ENCODE results near the gene MYBPC3. TPM values are rescaled to one million over a fixed set of nuclear protein-coding genes. Genes with fewer than 3 reads are reported as not detected.

MYBPC3 gene
- total RNA-seq, 1 donor from 2014 or later: not detected

- Histone ChIP-seq H3K27me3 (ENCODE audit: control insufficient read depth, insufficient read depth, low read length) (no peaks in the 10 kb centered on the region), H3K36me3 (ENCODE audit: control insufficient read depth, insufficient read depth, low read length) (no peaks in the 10 kb centered on the region), H3K4me3 (ENCODE audit: low read depth, low read length) (no peak overlapping the region)
- DNase-seq (ENCODE audit: low read depth): no peak
- no peak for TF ChIP-seq CTCF (IDR thresholded peaks at IDR 0.05; ENCODE audit: insufficient read depth, low read length, poor library complexity, severe bottlenecking)
Observed at GRCh38 chr11:47376107-47376524, 23.6 kb upstream of the MYBPC3 start.

- Histone ChIP-seq H3K27me3 (ENCODE audit: control insufficient read depth, insufficient read depth, low read length) (no peaks in the 10 kb centered on the region), H3K36me3 (ENCODE audit: control insufficient read depth, insufficient read depth, low read length) (no peaks in the 10 kb centered on the region), H3K4me3 (ENCODE audit: low read depth, low read length) (no peak overlapping the region)
- no peak for TF ChIP-seq CTCF (IDR thresholded peaks at IDR 0.05; ENCODE audit: insufficient read depth, low read length, poor library complexity, severe bottlenecking)
- no peak for DNase-seq (ENCODE audit: low read depth)
Observed at GRCh38 chr11:47375546-47376085, 23.1 kb upstream of the MYBPC3 start.

GRCh38 chr11:47375020-47375419 lies 22.5 kb upstream of the MYBPC3 start:
- H3K27me3 ChIP-seq (ENCODE audit: control insufficient read depth, insufficient read depth, low read length): no peaks in the 10 kb centered on the region
- no peak for DNase-seq (ENCODE audit: low read depth)
- no peaks in the 10 kb centered on the region for H3K36me3 ChIP-seq (ENCODE audit: control insufficient read depth, insufficient read depth, low read length)
- no peak overlapping the region for H3K4me3 ChIP-seq (ENCODE audit: low read depth, low read length)
- no peak for TF ChIP-seq CTCF (IDR thresholded peaks at IDR 0.05; ENCODE audit: insufficient read depth, low read length, poor library complexity, severe bottlenecking)

GRCh38 chr11:47374720-47375019 lies 22.2 kb upstream of the MYBPC3 start:
- no peak for DNase-seq (ENCODE audit: low read depth)
- Histone ChIP-seq H3K36me3 (ENCODE audit: control insufficient read depth, insufficient read depth, low read length) (no peaks in the 10 kb centered on the region), H3K4me3 (ENCODE audit: low read depth, low read length) (no peak overlapping the region), H3K27me3 (ENCODE audit: control insufficient read depth, insufficient read depth, low read length) (no peaks in the 10 kb centered on the region)
- TF ChIP-seq CTCF (IDR thresholded peaks at IDR 0.05; ENCODE audit: insufficient read depth, low read length, poor library complexity, severe bottlenecking): no peak

GRCh38 chr11:47373876-47374719 lies 21.6 kb upstream of the MYBPC3 start:
- Histone ChIP-seq H3K27me3 (ENCODE audit: control insufficient read depth, insufficient read depth, low read length) (no peaks in the 10 kb centered on the region), H3K4me3 (ENCODE audit: low read depth, low read length) (no peak overlapping the region), H3K36me3 (ENCODE audit: control insufficient read depth, insufficient read depth, low read length) (no peaks in the 10 kb centered on the region)
- TF ChIP-seq CTCF (IDR thresholded peaks at IDR 0.05; ENCODE audit: insufficient read depth, low read length, poor library complexity, severe bottlenecking): peak; percentile 97
- no peak for DNase-seq (ENCODE audit: low read depth)

GRCh38 chr11:47372422-47372821 lies 19.9 kb upstream of the MYBPC3 start:
- Histone ChIP-seq H3K27me3 (ENCODE audit: control insufficient read depth, insufficient read depth, low read length) (no peaks in the 10 kb centered on the region), H3K4me3 (ENCODE audit: low read depth, low read length) (no peak overlapping the region), H3K36me3 (ENCODE audit: control insufficient read depth, insufficient read depth, low read length) (no peaks in the 10 kb centered on the region)
- TF ChIP-seq CTCF (IDR thresholded peaks at IDR 0.05; ENCODE audit: insufficient read depth, low read length, poor library complexity, severe bottlenecking): no peak
- no peak for DNase-seq (ENCODE audit: low read depth)

Measured in kidney epithelial cell (primary cell).